Measurements from ENCODE around the gene MAMDC2. TPM values are rescaled to one million over a fixed set of nuclear protein-coding genes. Genes with fewer than 3 reads are reported as not detected.

Gene MAMDC2
- total and polyA plus RNA-seq, 2 of the 8 experiments (the other 6 are each of a cell fraction or from before 2014, with no cell fraction given), result 6.1 to 15.4 TPM

DNA sequence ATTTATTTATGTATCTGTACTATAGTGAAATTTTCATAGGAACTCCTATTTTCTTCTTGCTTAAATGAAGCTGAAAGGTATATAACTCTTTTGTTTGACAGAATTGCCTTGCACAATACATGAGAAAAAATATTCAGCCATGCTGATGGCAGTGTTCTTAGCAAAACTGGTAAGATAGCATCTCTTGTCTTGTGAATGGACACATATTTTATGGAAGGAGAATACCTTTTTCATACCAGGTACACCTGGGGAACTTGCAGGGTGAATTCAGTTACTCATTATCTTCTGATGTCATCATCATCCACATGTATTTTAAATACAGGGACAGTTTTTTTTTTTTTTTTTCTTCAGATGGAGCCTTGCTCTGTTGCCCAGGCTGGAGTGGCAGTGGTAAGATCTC lies 49.4 kb downstream of the MAMDC2 start:
- Histone ChIP-seq H3K27ac (ENCODE audit: low read depth, low read length) (no peak overlapping the region), H3K27me3 (replicated peaks in 1 of 4; ENCODE audit: control insufficient read depth in 3 of 4, extremely low read depth in 1 of 4, insufficient read depth in 3 of 4, low read length in 3 of 4) (no peaks in the 10 kb centered on the region), H2BK15ac (ENCODE audit: low read length) (no peak overlapping the region), H3K9me3 (ENCODE audit: insufficient read depth in 2 of 2, low read depth in 1 of 2, low read length in 1 of 2) (no peaks in the 10 kb centered on the region), H3K4ac (replicated peaks; ENCODE audit: insufficient read length, low read depth, low read length) (no peak overlapping the region), H3K4me3 (ENCODE audit: extremely low read depth in 1 of 4, insufficient read depth in 2 of 4, low read depth in 3 of 4, low read length in 4 of 4) (no peak overlapping the region), H3K23me2 (ENCODE audit: low read depth, low read length) (no peaks in the 10 kb centered on the region), H3K14ac (ENCODE audit: insufficient read length) (no peak overlapping the region), H3K79me1 (ENCODE audit: low read depth, low read length) (no peaks in the 10 kb centered on the region), H2BK20ac (ENCODE audit: low read length) (no peak overlapping the region), H4K91ac (replicated peaks; ENCODE audit: insufficient read length, low read length) (no peak overlapping the region), H2BK5ac (ENCODE audit: low read depth, low read length) (no peak overlapping the region), H3K9ac (replicated peaks in 1 of 4; ENCODE audit: extremely low read depth in 1 of 4, low read depth in 3 of 4, low read length in 3 of 4) (no peak overlapping the region), H3K4me1 (replicated peaks in 1 of 4; ENCODE audit: control insufficient read depth in 3 of 4, insufficient read depth in 4 of 4, low read length in 3 of 4) (no peaks in the 10 kb centered on the region; a peak in 1 of 7 replicates), H3K23ac (ENCODE audit: insufficient read length) (no peak overlapping the region), H4K20me1 (replicated peaks in 1 of 2; ENCODE audit: control insufficient read depth in 1 of 2, insufficient read depth in 2 of 2, low read length in 2 of 2) (no peaks in the 10 kb centered on the region), H2AK5ac (ENCODE audit: low read depth, low read length) (no peak overlapping the region), H2BK12ac (ENCODE audit: low read depth, low read length) (no peak overlapping the region), H3K56ac (replicated peaks; ENCODE audit: insufficient read length, low read depth, low read length) (no peak overlapping the region), H3K4me2 (ENCODE audit: insufficient read depth in 1 of 2, low read depth in 2 of 2, low read length in 2 of 2) (no peak overlapping the region), H3K79me2 (ENCODE audit: control insufficient read depth in 1 of 2, insufficient read depth in 2 of 2, low read length in 2 of 2) (no peaks in the 10 kb centered on the region), H4K5ac (ENCODE audit: insufficient read length, low read depth, low read length) (no peak overlapping the region), H4K8ac (ENCODE audit: extremely low read depth, insufficient read depth, low read length) (no peak overlapping the region), H2BK120ac (replicated peaks; ENCODE audit: low read depth, low read length) (no peak overlapping the region), H2AFZ (ENCODE audit: low read length) (no peak overlapping the region), H3K36me3 (ENCODE audit: control insufficient read depth in 2 of 4, insufficient read depth in 4 of 4, low read length in 3 of 4) (no peaks in the 10 kb centered on the region), H3K18ac (ENCODE audit: extremely low read depth, low read length) (no peak overlapping the region)
- no peak for FAIRE-seq
- TF ChIP-seq EP300 (IDR thresholded peaks at IDR 0.05; ENCODE audit: borderline replicate concordance in 1 of 2, low read depth in 2 of 2, low read length in 2 of 2) (no peak), ASH2L (IDR thresholded peaks at IDR 0.05; ENCODE audit: low read length) (no peak), RNF2 (IDR thresholded peaks at IDR 0.05; ENCODE audit: borderline replicate concordance, low read depth, low read length, missing control alignments, poor library complexity, severe bottlenecking) (no peak), POU5F1 (IDR thresholded peaks at IDR 0.05; ENCODE audit: low read depth, low read length) (no peak)
- DNase-seq (ENCODE audit: low read depth in 1 of 2, low spot score in 2 of 2), result no peak
- ChIA-PET POLR2A (ENCODE audit: partially characterized antibody) (interaction anchor here (0.8 kb wide), 1 partner anchor 44 kb away, joined by 3 read pairs; no protein-coding TSS in a partner anchor), CTCF (ENCODE audit: partially characterized antibody) (interaction anchor here (0.7 to 6.6 kb wide), 3 partner anchors 18 to 780 kb away, joined by 3 to 64 read pairs (median 4); no protein-coding TSS in a partner anchor)

Data from H1 (cell line).